HFFc6 (cell line): Measurements from ENCODE around the gene C19orf81. TPM values are rescaled to one million over a fixed set of nuclear protein-coding genes. Genes with fewer than 3 reads are reported as not detected.

ENCODE experiments used
- DNase-seq: peaks from one replicate; pipeline ENCODE4 v3.0.0-alpha.2; 2018
- H3K27ac Mint-ChIP-seq: 2 replicates; pipeline ENCODE4 v1.8.0; 2020; ENCODE audit warnings: mild to moderate bottlenecking, mixed read lengths
- H3K27me3 Mint-ChIP-seq: 2 replicates; pipeline ENCODE4 v1.8.0; 2021; ENCODE audit warnings: mild to moderate bottlenecking, moderate library complexity, mixed read lengths; ENCODE audit not compliant: insufficient read depth
- H3K36me3 Mint-ChIP-seq: 2 replicates; pipeline ENCODE4 v1.8.0; 2021; ENCODE audit warnings: low read depth, mixed read lengths
- H3K4me1 Mint-ChIP-seq: 2 replicates; pipeline ENCODE4 v1.8.0; 2020; ENCODE audit warnings: low read depth, mixed read lengths
- H3K4me3 Mint-ChIP-seq: 2 replicates; pipeline ENCODE4 v1.8.0; 2020; ENCODE audit warnings: mild to moderate bottlenecking, moderate library complexity, mixed read lengths
- H3K9me3 Mint-ChIP-seq: 2 replicates; pipeline ENCODE4 v1.8.0; 2020; ENCODE audit warnings: mild to moderate bottlenecking, mixed read lengths
- total RNA-seq, 6 experiments: library from RNA; stranded (reverse); fragmentation: NEBNext Ultra II Directional; extraction: Animal tissue kit (Norgen Biotek cat#: 25700); gene quantifications; 2 replicates in 1 of 6; 3 replicates in 5 of 6; pipeline ENCODE4 v1.2.3, GENCODE V29; 2021
- TF ChIP-seq, protein P1 (sequence below): fragments of 200-600 bp; sonication (generic); IDR thresholded peaks from 2 replicates; pipeline ENCODE4 v1.5.0; 2021; ENCODE audit warnings: antibody characterized with exemption, mild to moderate bottlenecking

The C19orf81 gene
- total RNA-seq, 6 experiments from 2014 or later, result 0.64 to 0.94 (median 0.68) TPM; not detected in 3

DNA sequence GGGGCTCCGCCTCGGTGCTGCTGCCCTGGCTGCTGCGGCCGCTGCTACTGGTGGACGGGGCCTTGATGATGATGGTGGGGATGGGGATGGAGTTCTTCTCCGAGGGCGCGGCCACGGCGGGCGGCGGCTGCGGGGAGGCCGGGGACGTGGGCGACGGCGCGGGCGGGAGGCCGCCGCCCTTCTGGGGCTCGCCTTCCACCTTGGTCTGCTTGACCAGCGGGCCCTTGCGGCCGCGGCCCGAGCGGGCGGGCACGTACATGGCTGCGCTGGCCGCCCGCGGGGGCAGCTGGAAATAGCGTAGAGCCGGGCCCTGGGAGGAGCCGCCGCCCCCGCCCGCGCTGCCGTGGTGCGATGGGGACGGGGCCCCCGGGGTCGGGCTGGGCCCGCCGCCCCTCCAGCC is 19.2 kb downstream of the C19orf81 start:
- Mint-ChIP-seq H3K27ac (no peak overlapping the region), H3K4me1 (no peaks in the 10 kb centered on the region), H3K27me3 (peaks cover 33% of the 10 kb centered on the region), H3K9me3 (peaks cover 5% of the 10 kb centered on the region; the same call in 1 of the 2 replicates), H3K4me3 (no peak overlapping the region), H3K36me3 (no peaks in the 10 kb centered on the region)
- DNase-seq, result no peak
- TF ChIP-seq, protein P1, sequence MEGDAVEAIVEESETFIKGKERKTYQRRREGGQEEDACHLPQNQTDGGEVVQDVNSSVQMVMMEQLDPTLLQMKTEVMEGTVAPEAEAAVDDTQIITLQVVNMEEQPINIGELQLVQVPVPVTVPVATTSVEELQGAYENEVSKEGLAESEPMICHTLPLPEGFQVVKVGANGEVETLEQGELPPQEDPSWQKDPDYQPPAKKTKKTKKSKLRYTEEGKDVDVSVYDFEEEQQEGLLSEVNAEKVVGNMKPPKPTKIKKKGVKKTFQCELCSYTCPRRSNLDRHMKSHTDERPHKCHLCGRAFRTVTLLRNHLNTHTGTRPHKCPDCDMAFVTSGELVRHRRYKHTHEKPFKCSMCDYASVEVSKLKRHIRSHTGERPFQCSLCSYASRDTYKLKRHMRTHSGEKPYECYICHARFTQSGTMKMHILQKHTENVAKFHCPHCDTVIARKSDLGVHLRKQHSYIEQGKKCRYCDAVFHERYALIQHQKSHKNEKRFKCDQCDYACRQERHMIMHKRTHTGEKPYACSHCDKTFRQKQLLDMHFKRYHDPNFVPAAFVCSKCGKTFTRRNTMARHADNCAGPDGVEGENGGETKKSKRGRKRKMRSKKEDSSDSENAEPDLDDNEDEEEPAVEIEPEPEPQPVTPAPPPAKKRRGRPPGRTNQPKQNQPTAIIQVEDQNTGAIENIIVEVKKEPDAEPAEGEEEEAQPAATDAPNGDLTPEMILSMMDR, result no peak

DNA sequence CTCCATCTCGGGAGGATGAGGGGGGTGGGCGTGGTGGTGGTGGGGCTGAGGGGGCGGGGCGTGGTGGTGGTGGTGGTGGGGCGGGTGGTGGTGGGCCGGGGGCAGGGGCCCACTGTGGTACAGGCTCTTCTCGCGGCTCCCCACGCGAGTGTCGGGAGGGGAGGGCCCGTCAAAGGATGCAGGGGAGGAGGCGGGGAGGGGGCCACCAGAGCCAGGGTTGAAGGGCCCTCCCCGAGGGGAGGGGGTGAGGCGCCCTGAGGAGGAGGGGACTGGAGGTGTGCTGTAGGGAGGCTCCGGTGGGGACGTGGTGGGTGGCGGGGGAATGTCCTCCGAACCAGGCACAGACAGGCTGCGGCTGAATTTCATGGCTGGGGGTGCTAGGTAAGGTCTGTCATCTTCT is 19.6 kb downstream of the C19orf81 start:
- no peak for DNase-seq
- no peak overlapping the region for H3K4me3 Mint-ChIP-seq
- H3K9me3 Mint-ChIP-seq, result peaks cover 5% of the 10 kb centered on the region; the same call in 1 of the 2 replicates
- peaks cover 38% of the 10 kb centered on the region for H3K27me3 Mint-ChIP-seq
- H3K36me3 Mint-ChIP-seq, result no peaks in the 10 kb centered on the region
- no peaks in the 10 kb centered on the region for H3K4me1 Mint-ChIP-seq
- H3K27ac Mint-ChIP-seq, result no peak overlapping the region
- TF ChIP-seq, protein P1, result no peak

DNA sequence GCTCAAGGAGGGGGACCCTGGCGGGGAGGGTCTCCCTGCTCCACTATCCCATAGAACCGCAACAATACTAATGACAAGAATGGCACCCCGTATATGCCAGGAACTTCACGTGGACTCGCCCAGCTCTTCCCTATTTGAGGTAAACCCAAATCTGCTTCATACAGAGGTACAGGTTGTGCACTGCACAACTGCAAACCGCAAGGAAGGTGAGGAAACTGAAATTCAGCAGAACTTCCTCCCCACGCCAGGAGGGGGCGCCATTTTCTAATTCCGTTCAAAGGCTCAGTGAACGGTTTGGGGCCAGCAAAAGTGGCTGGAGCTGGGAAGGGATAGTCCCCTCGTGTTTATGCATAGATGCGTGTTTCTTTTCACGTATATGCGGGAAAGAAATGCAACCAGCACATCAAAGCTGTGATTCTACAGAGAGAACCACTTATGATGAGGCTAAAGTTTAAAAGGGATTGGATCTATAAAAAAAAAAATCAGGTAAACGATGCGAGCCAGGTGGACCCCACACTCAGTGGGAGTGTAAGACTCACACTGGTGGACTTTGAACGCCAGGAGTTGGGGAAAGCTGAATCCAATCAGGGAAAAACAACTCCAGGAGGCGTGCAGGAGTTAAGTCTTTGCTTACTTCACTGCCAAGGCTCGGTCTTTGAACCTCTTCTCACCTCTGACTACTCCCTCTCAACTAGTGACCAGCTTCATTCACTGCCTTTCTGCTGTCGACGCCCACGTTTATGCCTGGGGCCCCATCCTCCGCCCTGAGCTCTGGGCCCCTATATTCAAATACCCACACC is 20.3 kb downstream of the C19orf81 start:
- Mint-ChIP-seq H3K4me1 (no peaks in the 10 kb centered on the region), H3K4me3 (no peak overlapping the region), H3K27ac (no peak overlapping the region), H3K36me3 (no peaks in the 10 kb centered on the region), H3K27me3 (peaks cover 42% of the 10 kb centered on the region), H3K9me3 (no peaks in the 10 kb centered on the region)
- DNase-seq, result no peak
- TF ChIP-seq, protein P1, result peak; percentile 96

DNA sequence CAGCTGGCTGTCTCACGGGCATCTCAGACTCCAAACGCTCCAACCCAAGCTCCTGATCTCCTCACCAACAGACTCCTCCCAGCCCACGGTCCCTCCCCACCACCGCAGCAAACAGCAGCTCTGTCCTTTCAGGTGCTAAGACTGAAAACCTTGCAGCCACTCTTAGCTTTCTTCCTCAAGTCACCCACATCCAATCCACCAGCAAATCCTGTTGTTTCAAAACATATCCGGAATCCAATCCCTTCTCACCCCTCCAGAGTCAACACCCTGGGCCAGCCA is 20.8 kb downstream of the C19orf81 start:
- TF ChIP-seq, protein P1, result no peak
- Mint-ChIP-seq H3K27me3 (peaks cover 38% of the 10 kb centered on the region), H3K9me3 (no peaks in the 10 kb centered on the region), H3K4me1 (no peaks in the 10 kb centered on the region), H3K27ac (no peak overlapping the region), H3K4me3 (no peak overlapping the region), H3K36me3 (no peaks in the 10 kb centered on the region)
- DNase-seq, result no peak

DNA sequence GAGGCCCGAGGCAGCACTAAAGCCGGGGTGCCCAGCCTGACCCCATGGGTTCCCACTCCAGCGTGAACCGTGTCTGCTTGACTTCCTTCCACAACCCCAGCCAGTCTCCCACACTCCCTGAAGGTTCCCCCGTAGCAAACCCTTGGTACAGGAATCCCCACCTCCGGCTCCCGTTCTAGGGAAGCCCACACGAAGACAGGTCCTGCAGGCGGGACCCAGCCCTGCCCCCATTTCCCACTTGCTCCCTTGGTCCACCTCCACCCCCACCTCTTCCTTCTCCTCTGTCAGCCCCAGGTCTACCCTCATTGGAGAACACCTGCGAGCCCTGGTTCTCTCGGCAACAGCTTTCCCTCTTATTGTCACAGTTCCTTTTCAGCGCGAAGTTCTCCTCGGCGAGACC is 23.9 kb downstream of the C19orf81 start:
- no peaks in the 10 kb centered on the region for H3K9me3 Mint-ChIP-seq

More for the DNA sequence above, 23.9 kb downstream of the C19orf81 start:
- H3K4me1 Mint-ChIP-seq, result no peaks in the 10 kb centered on the region
- H3K27me3 Mint-ChIP-seq, result peaks cover 38% of the 10 kb centered on the region
- no peaks in the 10 kb centered on the region for H3K36me3 Mint-ChIP-seq
- TF ChIP-seq, protein P1, result no peak
- H3K27ac Mint-ChIP-seq, result no peak overlapping the region
- no peak for DNase-seq
- H3K4me3 Mint-ChIP-seq, result no peak overlapping the region
